Activated naive CD4-positive, alpha-beta T cell (primary cell): ENCODE data around the gene RELN.
"Not testable (repeated sequence)": the region's sequence is repeated elsewhere in the genome, so short reads cannot be mapped to it uniquely, and the experiment has no call there.

Experiments used
- DNase-seq, 4 experiments: peaks; one replicate each; lab custom pipeline; 2025; lab: John Stamatoyannopoulos, UW

The RELN gene

DNA sequence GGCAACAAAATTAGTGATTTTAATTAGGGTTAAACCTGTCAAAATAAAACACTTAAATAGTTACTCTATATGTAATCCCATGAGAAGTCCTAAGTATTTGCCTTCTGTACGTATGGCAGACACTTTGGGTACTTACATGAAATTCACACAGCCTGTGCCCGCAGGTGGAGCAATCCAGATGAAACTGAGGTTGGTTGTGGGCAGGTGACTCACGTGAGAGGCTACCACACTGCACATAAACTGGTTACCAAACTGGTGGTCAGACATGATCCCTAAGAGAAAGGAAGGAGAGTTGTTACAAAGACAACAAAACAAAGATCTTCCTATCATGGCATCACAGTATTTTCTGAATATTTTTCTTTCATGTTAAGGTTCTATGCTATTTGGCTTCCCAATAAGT lies 156.1 kb downstream of the RELN start:
- DNase-seq = no peak

DNA sequence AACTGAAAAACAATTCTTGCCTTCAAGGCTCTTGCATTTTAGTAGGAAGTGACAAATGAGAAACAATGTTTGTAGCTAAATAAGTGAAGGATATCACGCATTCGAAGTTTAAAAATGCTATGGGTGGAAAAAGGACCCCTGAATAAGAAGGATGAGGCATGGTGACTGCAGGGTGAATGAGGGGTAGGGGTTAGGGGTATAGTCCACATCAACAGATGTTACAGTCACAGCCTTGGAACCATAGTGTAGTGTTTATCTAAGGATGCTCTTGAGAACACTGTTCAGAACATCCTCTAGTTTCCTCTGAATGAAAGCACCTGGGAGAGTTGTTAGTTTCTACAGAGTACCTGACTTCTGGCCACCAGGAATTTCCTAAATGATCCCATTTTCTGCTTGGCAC lies 157.0 kb downstream of the RELN start:
- no peak for DNase-seq

DNA sequence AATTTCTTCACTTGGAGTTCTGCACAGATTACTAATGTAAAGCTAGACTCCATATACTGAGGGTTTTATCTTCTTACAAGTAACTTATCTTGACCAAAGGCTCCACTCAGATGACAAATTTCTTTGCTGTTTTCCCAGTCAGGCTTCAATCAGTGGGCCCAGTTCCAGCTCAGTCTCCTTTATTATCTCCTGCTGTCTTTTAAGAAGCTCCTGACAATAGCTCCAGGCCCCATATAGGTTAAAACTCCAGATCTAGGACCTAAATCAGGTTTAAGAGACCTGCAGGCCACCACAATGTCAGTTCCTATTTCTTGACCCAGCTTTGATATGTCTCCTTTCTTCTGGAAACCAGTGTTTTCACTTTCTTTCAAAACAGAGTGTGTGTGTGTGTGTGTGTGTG lies 165.2 kb downstream of the RELN start:
- DNase-seq = no peak

DNA sequence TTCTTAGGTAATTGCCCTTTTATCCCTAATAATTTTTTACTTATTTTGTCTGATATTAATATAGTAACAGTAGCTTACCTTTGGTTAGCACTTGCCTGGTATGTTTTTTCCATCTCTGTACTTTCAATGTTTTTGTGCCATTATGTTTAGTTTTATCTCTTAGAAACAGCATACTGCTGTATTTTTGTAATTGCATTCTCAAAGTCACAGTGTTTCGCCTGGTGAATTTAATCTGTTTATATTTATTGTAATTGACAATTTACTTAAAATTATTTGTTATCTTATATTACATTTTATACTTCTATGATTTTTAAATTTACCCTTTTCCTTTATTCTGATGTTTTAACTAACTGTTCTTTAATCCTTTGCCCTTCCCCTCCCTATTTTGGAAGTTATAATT lies 166.4 kb downstream of the RELN start:
- DNase-seq = no peak

DNA sequence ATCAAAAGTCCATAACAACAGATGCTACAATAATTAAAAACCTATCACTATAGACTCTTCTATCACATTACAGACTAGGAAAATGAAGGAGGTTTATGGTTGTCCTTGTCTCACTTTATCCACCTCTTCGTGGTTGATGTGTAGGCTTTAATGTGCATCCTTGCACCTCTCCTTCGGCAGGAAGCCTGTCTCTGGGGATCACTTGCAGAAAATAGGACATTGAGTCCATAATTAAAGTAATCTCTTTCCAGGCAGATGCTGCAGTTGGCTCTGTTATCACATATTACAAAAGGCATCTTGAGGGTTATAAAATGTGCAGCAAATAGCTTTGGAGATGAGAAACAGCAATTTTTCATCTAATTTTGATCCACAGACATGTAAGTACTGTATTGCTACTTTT lies 168.4 kb downstream of the RELN start:
- no peak for DNase-seq

DNA sequence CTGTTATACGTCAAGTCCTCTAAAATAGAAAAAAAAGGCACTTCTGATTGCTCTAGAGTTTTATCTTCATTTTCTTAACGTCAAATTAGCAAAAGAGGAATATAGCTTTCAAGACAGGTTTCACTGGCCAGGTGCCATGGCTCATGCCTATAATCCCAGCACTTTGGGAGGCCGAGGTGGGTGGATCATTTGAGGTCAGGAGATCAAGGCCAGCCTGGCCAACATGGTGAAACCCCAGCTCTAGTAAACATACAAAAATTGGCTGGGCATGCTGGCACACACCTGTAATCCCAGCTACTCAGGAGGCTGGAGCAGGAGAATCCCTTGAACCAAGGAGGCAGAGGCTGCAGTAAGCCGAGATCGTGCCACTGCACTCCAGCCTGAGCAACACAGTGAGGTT lies 173.5 kb downstream of the RELN start:
- not testable (repeated sequence) for DNase-seq

DNA sequence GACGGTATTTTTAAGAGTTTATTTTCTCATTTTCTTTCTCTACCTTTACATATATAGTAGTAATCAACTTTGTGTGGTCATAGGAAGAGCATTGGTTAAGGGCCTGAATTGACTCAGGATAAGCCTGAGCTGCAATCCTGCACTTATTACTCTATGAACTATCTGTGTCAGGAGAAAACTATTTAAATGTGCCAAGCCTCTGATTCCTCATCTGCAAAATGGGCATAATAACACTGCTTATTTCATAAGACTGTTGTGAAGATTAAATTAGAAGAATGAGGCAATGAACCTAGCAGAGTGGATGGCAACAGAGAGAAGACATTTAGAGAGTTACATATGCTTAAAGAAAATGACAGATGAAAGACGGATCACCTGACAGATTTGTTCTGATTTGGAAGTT lies 175.5 kb downstream of the RELN start:
- no peak for DNase-seq

DNA sequence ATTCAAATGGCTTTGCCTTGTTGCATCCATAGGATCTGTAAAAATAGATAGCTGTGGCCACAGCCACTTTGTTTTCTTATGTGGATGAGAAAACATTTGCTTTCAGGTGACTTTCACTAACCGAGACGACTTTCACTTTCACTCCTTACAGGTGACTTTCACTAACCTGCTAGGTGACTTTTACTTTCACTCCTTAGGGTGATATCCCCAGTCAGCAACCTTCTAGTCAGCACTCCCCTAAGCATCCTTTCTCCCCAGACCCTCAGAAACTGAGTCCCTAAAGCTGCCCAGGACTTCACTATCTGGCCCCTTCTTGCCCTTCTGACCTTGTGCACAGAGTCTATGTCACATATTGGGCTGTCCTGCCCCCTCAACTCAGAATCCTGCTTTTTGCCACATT lies 177.5 kb downstream of the RELN start:
- DNase-seq = no peak

DNA sequence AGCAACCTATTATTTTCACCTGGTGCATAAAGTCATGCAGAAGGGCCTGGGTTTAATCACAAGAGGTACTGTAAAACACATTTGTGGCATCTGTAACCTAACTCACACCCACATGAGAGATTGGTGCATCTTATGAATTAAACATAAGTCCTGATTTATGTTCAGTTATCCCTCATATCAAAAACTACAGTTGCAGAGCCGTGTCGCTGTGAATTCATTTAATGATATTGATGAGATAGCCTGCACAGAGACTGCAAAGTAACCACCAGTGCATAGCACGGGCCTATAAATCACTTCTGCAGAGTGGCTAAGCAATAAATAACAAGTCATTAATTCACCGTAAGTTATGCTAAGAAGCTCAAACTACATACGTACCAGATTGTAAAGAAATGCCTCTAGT lies 178.2 kb downstream of the RELN start:
- DNase-seq = no peak

DNA sequence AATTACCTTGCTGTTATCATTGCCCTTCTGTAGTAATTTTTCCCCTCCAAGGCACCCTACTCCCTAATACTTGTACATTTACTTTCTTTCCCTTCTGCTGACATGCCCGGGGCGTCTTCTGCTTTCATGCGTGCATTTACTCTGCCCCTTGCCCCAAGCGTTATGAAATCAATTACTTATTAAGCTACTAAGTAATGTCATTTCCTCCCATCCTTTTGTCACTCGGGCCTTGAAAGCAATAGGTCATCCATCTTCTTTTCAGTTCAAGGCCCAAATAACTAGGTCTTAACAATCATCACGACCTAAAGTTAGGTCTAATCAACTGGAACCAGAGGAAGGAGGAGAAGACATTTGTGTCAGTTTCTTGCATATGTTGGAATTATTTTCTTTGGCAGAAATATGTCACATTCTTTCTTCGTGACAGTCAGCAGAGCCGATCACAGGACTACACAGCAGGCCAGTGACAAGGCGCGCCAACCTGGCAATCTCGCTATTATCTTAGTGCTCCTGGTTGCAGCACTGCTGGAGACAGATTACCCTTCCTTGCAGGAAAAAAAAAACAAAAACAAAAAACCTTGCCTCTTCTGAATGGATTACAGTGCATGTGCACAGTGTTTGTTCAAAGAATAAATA lies 179.2 kb downstream of the RELN start:
- DNase-seq = no peak

DNA sequence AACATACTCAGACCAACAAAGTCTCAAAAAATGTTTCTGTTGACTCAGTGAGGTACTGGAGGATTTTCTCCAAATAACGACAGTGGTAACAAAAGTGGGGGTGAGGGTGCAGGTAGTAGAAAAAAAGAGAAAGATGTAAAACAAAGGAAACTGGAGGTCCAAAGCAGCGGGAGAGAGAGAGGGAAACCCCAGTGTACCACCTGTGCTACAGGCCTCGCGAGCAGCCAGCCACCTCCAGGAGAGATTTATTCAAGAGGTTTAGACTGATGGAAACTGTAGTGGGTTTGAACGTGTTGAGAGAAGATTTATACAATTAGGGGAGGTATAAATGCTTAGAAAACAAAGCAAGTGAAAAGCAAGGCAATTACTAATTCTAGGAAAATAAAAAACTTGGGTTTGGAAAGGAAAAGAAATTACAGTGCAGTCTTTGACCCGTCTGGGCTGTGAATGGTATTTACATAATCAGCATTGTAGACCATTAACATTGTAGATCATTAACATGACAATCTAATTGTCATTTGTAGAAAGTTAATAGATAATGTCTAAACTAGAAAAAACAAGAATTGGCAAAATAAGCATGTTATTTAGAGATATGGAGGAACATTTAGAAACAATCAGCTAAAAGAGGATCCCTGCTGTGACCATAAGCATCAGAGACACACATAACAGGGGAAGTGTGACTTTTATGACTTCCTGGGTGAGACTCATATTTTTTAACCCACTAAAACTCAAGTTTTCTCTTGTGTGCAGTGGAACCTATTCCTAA lies 180.0 kb downstream of the RELN start:
- no peak for DNase-seq

DNA sequence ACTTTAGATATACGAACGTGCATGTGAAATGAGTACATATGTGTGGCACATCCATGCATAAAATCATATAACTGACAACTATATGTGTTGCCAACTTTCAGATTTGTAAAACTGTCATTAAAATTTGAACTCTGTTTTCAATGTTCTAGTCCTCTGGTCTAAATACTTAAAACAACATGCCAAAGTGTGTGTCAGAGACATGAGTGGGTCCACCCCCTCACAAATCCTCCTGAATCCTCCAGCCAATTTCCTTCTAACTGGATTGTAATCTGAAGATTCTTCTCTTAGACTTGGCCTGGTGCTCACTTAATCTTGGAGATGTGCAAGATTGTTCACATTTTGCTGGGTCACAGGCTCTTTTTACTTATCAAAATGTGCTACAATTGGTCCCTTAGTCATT lies 184.1 kb downstream of the RELN start:
- DNase-seq = no peak

DNA sequence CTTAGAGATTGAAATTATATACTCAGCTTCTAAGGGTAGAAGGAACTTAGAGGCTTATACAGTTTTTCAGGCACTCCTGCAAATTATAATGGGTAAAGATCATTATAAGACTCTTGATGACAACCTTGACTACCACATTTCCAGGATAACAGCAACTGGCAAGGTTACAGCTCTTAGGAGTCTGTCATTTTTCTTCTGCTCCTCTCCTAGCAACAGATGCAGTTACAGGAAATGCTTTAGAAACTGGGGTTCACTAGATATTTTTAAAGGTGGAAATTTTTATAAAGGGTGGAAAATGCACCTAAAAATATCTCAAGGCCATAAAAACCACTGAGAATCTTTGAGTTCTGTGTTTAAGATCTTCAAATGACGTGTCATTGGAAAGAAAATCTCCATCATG lies 185.8 kb downstream of the RELN start:
- DNase-seq = no peak

DNA sequence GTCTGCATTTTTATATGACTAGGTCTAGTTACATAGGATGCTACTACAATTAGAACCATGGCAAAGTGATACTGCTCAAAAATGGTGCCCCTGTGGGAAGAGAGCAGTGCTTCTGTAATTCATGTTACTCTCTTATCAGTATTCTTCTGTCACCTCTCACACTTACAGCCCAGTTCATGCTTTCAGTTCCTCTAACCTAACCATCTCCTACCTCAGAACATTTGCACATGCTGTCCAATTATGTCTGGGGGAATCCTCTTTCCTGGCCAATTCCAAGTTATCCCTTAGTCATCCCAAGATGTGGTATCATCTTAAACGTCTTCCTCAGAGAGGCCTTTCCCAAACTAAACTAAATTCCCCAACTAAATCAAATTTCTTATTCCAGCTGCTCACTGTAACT lies 190.2 kb downstream of the RELN start:
- DNase-seq = no peak

DNA sequence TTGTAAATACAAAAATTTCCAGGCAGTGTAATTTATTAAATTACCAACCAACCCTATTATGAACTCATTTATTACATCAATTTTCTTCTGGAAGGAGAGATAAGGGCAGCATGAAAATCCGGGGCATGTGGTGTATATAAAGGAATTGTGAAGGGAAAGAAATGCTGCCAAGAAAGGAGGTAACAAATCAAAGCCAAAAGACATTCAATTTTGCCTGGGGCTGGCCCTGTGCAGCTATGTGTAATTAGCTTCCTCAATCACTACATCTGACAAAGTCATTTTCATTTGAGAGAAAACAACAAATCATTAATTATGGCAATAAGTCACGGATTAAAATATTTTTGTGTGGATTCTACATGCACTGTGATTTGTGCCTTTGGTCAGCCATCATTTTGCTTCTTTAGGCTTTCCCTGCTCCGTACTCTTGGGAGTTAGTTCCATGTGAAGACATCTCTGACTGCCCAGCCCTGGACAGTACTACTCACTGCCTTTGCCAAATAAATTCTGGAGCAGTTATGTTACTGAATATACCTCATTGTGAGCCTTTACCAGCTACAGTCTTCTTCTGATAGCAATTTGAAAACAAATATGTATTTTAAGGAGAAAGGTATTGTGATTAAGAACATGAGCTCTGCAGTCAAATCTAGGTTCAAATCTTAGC lies 191.7 kb downstream of the RELN start:
- DNase-seq = no peak

DNA sequence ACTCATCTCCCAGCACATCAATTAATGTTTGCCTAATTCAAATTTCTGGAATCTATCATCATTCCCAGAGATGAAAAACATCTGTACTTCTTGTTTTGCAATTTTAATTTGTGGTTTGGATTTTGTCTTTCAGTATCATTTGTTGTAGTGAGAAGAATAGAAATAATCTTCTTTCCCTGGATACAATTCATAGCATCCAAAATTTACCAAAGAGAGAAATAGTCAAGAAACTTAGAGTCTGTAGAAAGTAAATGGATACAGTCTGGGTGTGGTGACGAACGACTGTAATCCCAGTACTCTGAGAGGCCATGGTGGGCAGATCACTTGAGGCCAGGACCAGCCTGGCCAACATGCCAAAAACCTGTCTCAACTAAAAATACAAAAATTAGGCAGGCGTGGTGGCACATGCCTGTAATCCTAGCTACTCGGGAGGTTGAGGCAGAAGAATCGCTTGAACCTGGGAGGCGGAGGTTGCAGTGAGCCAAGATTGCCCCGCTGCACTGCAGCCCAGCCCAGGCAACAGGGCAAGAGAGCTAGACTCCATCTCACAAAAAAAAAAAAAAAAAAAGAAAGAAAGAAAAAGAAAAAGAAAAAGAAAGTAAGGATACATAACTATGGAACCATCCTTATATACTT lies 193.0 kb downstream of the RELN start:
- DNase-seq = no peak

DNA sequence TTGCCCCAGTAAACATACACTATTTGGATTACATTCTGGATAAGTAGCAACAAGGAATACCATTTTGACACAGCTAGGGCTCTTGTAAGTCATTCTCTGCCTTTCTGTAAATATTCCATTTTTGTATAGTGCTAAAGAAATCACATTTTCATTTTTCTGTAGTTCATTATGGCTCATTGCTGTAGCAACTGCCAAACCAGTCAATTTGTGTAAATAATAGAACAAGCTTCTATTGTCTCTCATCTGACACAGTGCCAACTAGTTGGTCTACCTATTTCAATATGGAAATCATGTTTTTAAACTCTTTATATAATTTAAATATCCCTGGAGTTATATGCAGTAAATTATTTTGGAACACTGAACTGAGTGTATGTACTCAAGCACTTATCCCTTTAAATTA lies 193.7 kb downstream of the RELN start:
- no peak for DNase-seq

DNA sequence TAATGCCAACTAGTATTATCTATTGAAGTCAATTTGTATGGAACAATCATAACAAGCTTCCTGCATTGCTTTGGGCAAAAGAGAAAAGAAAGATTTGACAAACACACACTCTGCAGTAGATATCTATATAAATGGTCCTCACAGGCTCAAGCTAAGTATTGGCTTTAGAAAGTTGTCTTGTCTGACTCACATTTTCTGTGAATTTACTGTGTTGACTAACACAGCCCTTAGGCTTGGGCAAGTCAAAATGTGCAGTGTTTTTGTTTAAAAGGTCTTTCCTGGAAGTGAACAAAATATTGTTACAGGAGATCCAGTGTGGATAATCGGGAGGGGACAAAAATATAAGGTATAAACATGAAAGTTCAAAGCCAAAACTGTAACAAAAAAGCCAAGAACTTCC lies 194.4 kb downstream of the RELN start:
- DNase-seq = no peak

DNA sequence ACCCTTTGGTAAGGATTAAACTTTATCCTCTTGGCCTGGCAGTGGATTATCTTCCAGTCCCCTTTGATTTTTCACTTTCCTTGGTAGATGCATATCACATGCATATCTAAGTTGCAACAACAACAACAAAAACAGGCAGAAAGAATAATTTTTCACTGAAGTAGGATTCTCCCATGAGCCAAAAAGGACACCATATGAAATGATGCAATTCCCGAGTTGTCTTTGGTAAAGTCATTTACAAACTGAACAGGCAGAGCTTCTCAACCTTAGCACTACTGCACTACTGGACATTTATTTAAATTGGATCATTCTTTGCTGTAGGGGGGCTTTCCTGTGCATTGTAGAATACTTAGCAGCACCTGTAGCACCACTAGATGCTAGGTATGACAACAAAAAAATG lies 195.0 kb downstream of the RELN start:
- DNase-seq = no peak

DNA sequence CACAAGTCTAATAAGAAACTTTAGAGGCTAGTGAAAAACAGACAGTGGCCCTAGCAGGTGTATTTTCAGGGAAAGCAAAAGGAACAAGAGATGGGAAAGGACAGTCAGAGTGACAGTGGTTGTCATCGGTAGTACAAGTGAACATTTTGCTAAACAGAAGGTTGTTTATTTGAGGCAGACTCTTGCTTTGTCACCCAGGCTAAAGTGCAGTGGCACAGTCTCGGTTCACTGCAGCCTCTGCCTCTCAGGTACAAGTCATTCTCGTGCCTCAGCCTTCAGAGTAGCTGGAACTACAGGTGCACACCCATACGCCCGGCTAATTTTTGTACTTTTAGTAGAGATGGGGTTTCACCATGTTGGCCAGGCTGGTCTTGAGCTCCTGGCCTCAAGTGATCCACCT lies 195.8 kb downstream of the RELN start:
- DNase-seq = no peak

DNA sequence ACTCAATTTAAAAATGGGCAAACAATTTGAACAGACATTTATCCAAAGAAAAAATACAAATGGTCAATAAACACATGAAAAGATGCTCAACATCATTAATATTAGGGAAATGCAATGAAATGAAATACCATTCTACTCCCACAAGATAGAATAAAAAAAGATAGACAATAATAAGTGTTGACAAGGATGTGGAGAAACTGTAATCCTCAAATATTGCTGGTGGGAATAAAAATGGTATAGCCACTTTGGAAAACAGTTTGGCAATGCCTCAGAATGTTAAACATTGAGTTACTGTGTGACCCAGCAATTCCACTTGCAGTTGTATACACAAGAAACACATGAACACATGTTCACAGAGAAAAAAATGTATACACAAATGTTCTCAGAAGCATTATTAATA lies 197.6 kb downstream of the RELN start:
- DNase-seq = no peak

DNA sequence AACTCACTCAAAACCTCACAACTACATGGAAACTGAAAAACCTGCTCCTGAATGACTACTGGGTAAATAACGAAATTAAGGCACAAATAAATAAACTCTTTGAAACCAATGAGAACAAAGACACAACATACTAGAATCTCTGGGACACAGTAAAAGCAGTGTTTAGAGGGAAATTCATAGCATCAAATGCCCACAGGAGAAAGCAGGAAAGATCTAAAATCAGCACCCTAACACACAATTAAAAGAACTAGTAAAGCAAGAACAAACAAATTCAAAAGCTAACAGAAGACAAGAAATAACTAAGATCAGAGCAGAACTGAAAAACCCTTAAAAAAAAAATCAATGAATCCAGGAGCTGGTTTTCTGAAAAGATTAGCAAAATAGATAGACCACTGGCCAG lies 202.4 kb downstream of the RELN start:
- not testable (repeated sequence) for DNase-seq

DNA sequence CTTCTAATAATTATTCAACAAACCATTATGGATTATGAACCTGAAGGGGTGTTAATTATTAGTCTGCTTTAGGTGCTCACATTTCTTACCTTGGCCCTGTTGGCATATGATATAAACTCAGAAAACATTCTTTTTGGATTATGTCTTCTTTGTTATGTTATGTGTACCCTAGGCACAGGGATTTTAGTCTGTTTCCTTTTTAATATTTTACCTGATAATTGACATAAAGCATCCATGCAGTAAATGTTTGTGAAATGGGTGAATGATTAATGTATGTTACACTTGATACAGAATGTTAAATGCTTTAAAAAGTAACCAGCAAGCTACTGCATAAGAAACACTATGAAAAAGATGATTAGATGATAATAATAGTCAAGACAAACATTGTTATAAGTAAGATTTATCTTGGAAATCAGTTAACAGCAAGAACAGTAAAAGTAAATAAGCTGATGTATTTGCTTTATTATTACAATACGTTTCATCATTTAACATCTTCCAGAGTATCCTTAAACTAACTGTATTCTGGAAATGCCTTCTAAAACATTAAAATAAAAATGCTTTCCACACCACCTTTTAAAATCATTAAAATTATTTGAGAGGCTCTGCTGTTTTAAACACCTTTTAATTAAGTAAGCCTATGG lies 204.7 kb downstream of the RELN start:
- no peak for DNase-seq
